NCI-H82 treated with DMSO at 0.1 percent for 48 hours (cell line): ENCODE data around the gene THYN1.

ENCODE experiments used
- DNase-seq: peaks from one replicate; lab custom pipeline; 2025; ENCODE audit not compliant: unreplicated experiment; lab: John Stamatoyannopoulos, UW

The THYN1 gene

GRCh38 chr11:134224710-134225664 lies 28.2 kb downstream of the THYN1 start:
- no peak for DNase-seq

- DNase-seq = peak; percentile 80
Measured at GRCh38 chr11:134223836-134224709, 29.1 kb downstream of the THYN1 start, which contains the start of the genes NCAPD3 and VPS26B. TSS of gene NCAPD3 (minus strand) at chr11:134223967. CDS start at chr11:134223926, 41 bp downstream. TSS of gene VPS26B (plus strand) at chr11:134224671. CDS start at chr11:134225123, 452 bp downstream.

GRCh38 chr11:134223121-134223520 lies 30.0 kb downstream of the THYN1 start:
- no peak for DNase-seq

- no peak for DNase-seq
Measured at GRCh38 chr11:134216816-134217215, 36.3 kb downstream of the THYN1 start.

- DNase-seq = no peak
Measured at GRCh38 chr11:134215836-134216235, 37.3 kb downstream of the THYN1 start.

- DNase-seq = no peak
Measured at GRCh38 chr11:134207538-134208239, 45.5 kb downstream of the THYN1 start.

- no peak for DNase-seq
Measured at GRCh38 chr11:134206185-134206584, 47.0 kb downstream of the THYN1 start.

- no peak for DNase-seq
Measured at GRCh38 chr11:134205729-134206128, 47.4 kb downstream of the THYN1 start.

GRCh38 chr11:134202661-134203060 lies 50.5 kb downstream of the THYN1 start:
- no peak for DNase-seq

- no peak for DNase-seq
Measured at GRCh38 chr11:134200688-134201087, 52.5 kb downstream of the THYN1 start.

- DNase-seq = no peak
Measured at GRCh38 chr11:134199531-134199930, 53.6 kb downstream of the THYN1 start.
